Cerebellar nuclear complex (tissue), 1 donor: ENCODE data around the gene EFCAB8.

Experiments used
- DNase-seq, 2 experiments: peaks; one replicate each; lab custom pipeline; 2025; lab: John Stamatoyannopoulos, UW

EFCAB8 gene

GRCh38 chr20:33007376-33008335 lies 148.9 kb downstream of the EFCAB8 start, which contains the start of gene BPIFB2:
Gene BPIFB2 (plus strand): TSS chr20:33007704. CDS start chr20:33008575, 871 bp downstream.
- DNase-seq, result no peak

GRCh38 chr20:33008336-33009213 lies 149.9 kb downstream of the EFCAB8 start:
- no peak for DNase-seq

DNA sequence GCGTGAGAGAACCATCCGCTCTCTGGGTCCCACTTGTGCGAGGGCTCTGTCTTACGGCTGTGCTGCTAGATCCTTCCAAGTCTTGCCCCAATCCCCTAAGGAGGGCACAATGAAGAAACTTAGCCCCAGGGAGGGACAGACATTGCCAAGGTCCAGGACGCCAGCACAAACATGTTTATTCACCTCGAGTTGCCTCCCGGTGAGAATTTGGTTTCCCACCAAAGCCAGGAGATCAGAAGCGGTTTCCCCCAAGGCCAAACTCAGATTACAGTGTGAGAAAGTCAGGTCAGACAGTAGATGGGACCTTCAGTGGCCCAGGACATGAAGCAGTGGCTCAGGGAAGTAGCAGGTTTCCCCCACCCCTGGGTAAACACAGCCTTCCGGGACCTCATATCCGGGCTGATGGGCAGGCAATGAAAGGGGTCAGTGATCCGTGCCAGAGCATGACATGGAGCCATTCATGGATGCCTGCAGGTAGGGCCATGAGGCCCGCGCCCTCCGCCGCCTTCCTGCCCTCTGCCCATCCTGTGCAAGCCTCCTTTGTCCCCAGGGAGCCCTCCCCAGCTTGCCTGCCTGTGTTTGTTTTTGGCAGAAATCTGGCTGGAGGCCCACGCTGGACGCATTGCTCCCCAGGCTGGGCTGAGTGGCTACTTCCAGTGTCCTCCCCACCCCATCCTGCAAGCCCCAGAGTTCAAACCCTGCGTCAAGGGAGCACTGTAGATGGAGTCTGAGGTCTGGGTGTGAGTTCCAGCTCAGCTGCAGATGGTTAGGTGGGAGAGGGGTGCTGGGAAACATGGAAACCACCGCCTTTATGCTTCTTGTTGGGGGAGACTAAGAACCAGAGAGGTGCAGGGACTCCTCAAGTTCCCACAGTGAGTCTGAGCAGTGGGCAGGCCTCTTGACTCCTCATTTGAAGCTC lies 150.8 kb downstream of the EFCAB8 start:
- DNase-seq, result no peak

- no peak for DNase-seq
Measured at GRCh38 chr20:33010133-33010504, 151.4 kb downstream of the EFCAB8 start.

DNA sequence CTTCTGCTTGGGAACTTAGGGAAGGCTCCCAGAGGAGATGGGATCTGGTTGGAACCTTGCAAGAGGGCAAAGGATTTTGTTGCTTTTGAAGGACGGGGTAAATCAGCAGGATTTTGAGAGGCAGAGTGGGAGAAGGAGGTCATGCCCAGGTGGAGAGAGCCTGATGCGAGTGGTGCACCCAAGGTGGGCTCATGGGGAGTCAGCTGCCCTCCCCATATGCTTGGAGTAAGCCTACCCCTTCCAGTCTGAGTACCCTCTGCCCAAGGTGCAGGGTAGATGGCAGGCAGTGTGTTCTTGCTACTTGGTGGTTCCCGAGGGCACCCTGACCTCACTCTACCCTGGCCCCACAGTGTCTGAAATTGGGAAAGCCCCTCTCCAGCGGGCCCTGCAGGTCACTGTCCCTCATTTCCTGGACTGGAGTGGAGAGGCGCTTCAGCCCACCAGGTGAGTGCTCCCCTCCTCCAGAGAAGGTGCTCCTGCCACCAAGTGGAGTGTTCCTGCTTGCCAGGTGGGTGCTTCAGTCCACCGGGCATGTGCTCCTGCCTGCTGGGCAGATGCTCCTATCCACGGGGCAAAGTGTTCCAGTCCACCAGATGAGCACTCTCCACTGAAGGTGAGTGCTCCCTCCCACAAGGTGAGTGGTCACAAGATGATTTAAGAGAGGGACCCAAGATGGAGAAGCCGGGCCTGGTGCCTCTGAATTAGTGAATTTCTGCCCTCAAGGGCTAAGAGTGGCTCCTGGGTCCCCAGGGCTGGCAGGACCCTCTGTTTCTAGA lies 152.1 kb downstream of the EFCAB8 start:
- no peak for DNase-seq
